Kidney epithelial cell (primary cell): ENCODE results near the gene HEMK1. TPM values are rescaled to one million over a fixed set of nuclear protein-coding genes. Genes with fewer than 3 reads are reported as not detected.

ENCODE experiments used
- DNase-seq: peaks from one replicate; pipeline ENCODE4 v3.0.0-alpha.2; 2010; ENCODE audit warnings: low read depth
- H3K27me3 ChIP-seq: 2 replicates; pipeline ENCODE4 v1.6.0; 2011; ENCODE audit warnings: low read length; ENCODE audit not compliant: control insufficient read depth, insufficient read depth
- H3K36me3 ChIP-seq: 2 replicates; pipeline ENCODE4 v1.5.1; 2011; ENCODE audit warnings: low read length; ENCODE audit not compliant: control insufficient read depth, insufficient read depth
- H3K4me3 ChIP-seq: 2 replicates; pipeline ENCODE4 v1.5.1; 2011; ENCODE audit warnings: low read depth, mild to moderate bottlenecking, control low read depth, low read length
- CTCF ChIP-seq: IDR thresholded peaks from 2 replicates; pipeline ENCODE4 v1.5.1; 2011; ENCODE audit warnings: mild to moderate bottlenecking, moderate library complexity, low read length, control low read depth, inconsistent platforms; ENCODE audit not compliant: insufficient read depth, poor library complexity, severe bottlenecking
- total RNA-seq: library from RNA; depleted of rRNA; stranded (reverse); fragments of >200 nt; gene quantifications from 2 replicates; pipeline ENCODE4 v1.2.3, GENCODE V29; 2015

The HEMK1 gene
- total RNA-seq, 1 donor from 2014 or later, result 15.6 TPM

GRCh38 chr3:50567386-50568167, 1.7 kb upstream of the HEMK1 start, which contains the start of gene C3orf18:
Gene C3orf18, minus strand, starts transcription at chr3:50567747. Its CDS starts 2,048 bp downstream, at chr3:50565699.
- H3K27me3 ChIP-seq, result no peaks in the 10 kb centered on the region
- H3K4me3 ChIP-seq, result peak within 1 kb of the TSS; percentile 47
- no peak for DNase-seq
- no peaks in the 10 kb centered on the region for H3K36me3 ChIP-seq
- no peak for TF ChIP-seq CTCF

- H3K36me3 ChIP-seq, result no peaks in the 10 kb centered on the region
- no peak overlapping the region for H3K4me3 ChIP-seq
- no peak for DNase-seq
- no peak for TF ChIP-seq CTCF
- no peaks in the 10 kb centered on the region for H3K27me3 ChIP-seq
These were observed 1.4 kb downstream of the HEMK1 start for GRCh38 chr3:50570508-50571279.

- no peaks in the 10 kb centered on the region for H3K36me3 ChIP-seq
These were observed 2.2 kb downstream of the HEMK1 start for GRCh38 chr3:50571486-50571885.

GRCh38 chr3:50572158-50572557, 2.8 kb downstream of the HEMK1 start:
- H3K36me3 ChIP-seq, result no peaks in the 10 kb centered on the region
- TF ChIP-seq CTCF, result peak; percentile 94
- no peaks in the 10 kb centered on the region for H3K27me3 ChIP-seq
- no peak overlapping the region for H3K4me3 ChIP-seq
- DNase-seq, result no peak

More at GRCh38 chr3:50571486-50571885, 2.2 kb downstream of the HEMK1 start:
- no peaks in the 10 kb centered on the region for H3K27me3 ChIP-seq
- DNase-seq, result no peak
- no peak overlapping the region for H3K4me3 ChIP-seq
- TF ChIP-seq CTCF, result no peak

- no peak overlapping the region for H3K4me3 ChIP-seq
- H3K27me3 ChIP-seq, result no peaks in the 10 kb centered on the region
- no peaks in the 10 kb centered on the region for H3K36me3 ChIP-seq
- DNase-seq, result no peak
- no peak for TF ChIP-seq CTCF
These were observed 3.6 kb downstream of the HEMK1 start for GRCh38 chr3:50572801-50573371.
